IPS DF 6.9 (cell line): Measurements from ENCODE around the gene IREB2.
"Not testable (repeated sequence)": the region's sequence is repeated elsewhere in the genome, so short reads cannot be mapped to it uniquely, and the experiment has no call there.

Source experiments
- DNase-seq: peaks from one replicate; pipeline ENCODE4 v3.0.0-alpha.2; 2013; ENCODE audit warnings: low read depth, low spot score
- H3K27ac ChIP-seq: one replicate; pipeline ENCODE4 v1.5.1; 2013; ENCODE audit warnings: low read length, control low read depth
- H3K27me3 ChIP-seq: 2 replicates; pipeline ENCODE4 v1.6.1; 2013; ENCODE audit warnings: mild to moderate bottlenecking, low read length; ENCODE audit not compliant: control insufficient read depth, insufficient read depth
- H3K36me3 ChIP-seq: 2 replicates; pipeline ENCODE4 v1.6.1; 2013; ENCODE audit warnings: low read length; ENCODE audit not compliant: control insufficient read depth, insufficient read depth
- H3K4me1 ChIP-seq: 2 replicates; pipeline ENCODE4 v1.6.1; 2013; ENCODE audit warnings: low read length; ENCODE audit not compliant: control insufficient read depth, insufficient read depth
- H3K4me3 ChIP-seq: 2 replicates; pipeline ENCODE4 v1.5.1; 2013; ENCODE audit warnings: mild to moderate bottlenecking, low read length
- H3K9me3 ChIP-seq: 2 replicates; pipeline ENCODE4 v1.6.1; 2013; ENCODE audit warnings: low read length, inconsistent platforms; ENCODE audit not compliant: control insufficient read depth, insufficient read depth
- WGBS: extraction: QIAGEN DNeasy Blood & Tissue Kit; methylation state at CpG from one replicate; pipeline ENCODE4 v1.1.7; 2013; ENCODE audit warnings: mixed read lengths, missing lambda C conversion rate; ENCODE audit not compliant: insufficient read length, insufficient coverage; 5-methylcytosine and 5-hydroxymethylcytosine counted together

Gene IREB2

DNA sequence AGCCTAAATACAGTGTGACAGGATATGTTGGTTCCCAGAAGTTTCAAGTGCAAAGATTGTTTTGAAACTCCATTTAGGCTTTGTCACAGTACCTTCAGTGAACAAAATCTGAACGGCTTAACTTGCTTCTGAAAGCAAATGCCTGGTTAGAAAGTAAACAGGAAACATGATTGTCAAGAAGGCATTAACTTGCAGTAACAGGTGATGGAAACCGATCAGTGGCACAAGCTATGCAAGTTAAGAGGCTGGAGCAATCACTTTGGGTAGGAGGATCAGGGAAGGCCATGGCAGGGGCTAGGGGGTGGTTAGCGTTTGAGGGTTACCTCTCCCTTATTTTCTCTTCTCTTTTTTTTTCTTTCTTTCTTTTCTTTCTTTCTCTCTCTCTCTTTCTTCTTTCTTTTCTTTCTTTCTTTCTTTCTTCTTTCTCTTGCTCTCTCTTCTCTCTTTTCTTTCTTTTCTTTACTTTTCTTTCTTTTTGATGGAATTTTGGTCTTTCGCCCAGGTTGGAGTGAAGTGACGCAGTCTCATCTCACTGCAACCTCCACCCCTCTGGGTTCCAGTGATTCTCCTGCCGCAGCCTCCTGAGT is 71.8 kb downstream of the IREB2 start:
- Histone ChIP-seq H3K4me3 (no peak overlapping the region), H3K27me3 (no peaks in the 10 kb centered on the region; the same call in 1 of the 2 replicates), H3K27ac (no peak overlapping the region), H3K4me1 (no peaks in the 10 kb centered on the region), H3K9me3 (no peaks in the 10 kb centered on the region), H3K36me3 (no peaks in the 10 kb centered on the region)
- DNase-seq = no peak
- WGBS = no CpG with 5 or more reads among the region's 6 CpGs

DNA sequence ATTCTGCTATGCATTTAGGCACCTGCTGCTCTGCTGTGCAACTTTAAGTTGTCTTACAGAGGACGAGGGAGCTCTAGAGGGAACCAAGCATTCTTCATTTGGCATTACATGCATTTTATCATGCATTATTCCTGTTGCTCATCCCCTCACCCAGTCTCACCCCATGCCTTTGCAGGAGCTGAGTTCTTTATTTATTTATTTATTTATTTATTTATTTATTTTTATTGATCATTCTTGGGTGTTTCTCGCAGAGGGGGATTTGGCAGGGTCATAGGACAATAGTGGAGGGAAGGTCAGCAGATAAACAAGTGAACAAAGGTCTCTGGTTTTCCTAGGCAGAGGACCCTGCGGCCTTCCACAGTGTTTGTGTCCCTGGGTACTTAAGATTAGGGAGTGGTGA is 82.0 kb downstream of the IREB2 start:
- H3K4me3 ChIP-seq, DNase-seq, H3K36me3 ChIP-seq, H3K4me1 ChIP-seq, H3K27ac ChIP-seq, H3K9me3 ChIP-seq, H3K27me3 ChIP-seq: not testable (repeated sequence)
- no CpG with 5 or more reads among the region's 3 CpGs for WGBS

DNA sequence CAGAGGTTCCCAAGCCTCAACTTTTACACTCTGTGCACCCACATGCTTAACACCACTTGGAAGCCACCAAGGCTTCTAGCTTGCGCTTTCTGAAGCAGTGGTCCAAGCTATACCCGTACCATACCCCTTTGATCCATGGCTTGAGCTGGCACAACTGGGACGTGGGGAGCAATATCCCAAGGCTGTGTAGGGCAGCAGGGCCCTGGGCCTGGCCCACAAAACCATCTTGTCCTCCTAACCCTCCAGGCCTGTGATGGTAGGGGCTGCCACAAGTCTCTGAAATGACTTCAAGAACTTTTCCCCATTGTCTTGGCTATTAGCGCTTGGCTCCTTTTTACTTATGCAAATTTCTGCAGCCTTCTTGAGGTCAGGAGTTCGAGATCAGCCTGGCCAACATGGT is 86.2 kb downstream of the IREB2 start:
- Histone ChIP-seq H3K27me3 (no peaks in the 10 kb centered on the region), H3K4me1 (no peaks in the 10 kb centered on the region), H3K27ac (no peak overlapping the region), H3K36me3 (no peaks in the 10 kb centered on the region), H3K9me3 (peaks cover 1% of the 10 kb centered on the region; the same call in 1 of the 2 replicates), H3K4me3 (no peak overlapping the region)
- no CpG with 5 or more reads among the region's 5 CpGs for WGBS
- no peak for DNase-seq

DNA sequence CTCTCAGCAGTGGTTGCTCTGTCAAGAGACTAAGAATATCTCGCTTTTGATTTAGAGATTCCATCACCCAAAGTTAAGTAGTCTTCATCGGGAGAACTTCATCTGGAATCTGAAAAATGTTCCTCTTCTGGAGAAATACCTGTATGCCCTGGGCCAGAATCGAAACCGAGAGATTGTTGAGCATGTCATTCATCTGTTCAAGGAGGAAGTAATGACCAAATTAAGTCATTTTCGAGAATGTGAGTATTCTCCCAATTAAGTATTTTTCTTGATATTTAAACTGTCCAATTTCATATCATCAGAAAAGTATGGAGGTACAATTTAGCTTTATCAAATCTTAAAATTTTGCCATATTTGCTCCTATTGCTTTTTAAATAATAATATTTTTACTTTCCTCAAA is 89.3 kb downstream of the IREB2 start:
- H3K4me3 ChIP-seq = no peak overlapping the region
- H3K27ac ChIP-seq = no peak overlapping the region
- DNase-seq = no peak
- peaks cover 1% of the 10 kb centered on the region; the same call in 1 of the 2 replicates for H3K9me3 ChIP-seq
- H3K27me3 ChIP-seq = no peaks in the 10 kb centered on the region
- H3K4me1 ChIP-seq = no peaks in the 10 kb centered on the region
- WGBS = no CpG with 5 or more reads among the region's 5 CpGs
- H3K36me3 ChIP-seq = no peaks in the 10 kb centered on the region

DNA sequence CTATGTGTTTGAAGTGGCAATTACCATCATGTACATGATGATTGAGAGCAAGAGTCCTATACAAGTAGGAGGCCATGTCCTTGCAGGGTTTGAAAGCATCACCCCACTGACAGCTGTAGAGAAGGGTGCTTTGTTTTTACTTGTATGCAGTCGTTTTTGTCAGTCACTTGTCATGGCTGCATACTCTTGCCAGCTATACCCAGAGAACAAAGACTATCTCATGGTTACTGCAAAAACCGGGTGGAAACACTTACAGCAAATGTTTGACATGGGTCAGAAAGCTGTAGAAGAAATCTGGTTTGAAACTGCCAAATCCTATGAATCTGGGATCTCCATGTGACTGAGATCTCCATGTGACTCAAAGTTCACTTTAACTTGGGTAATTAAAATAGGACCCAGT is 95.3 kb downstream of the IREB2 start:
- Histone ChIP-seq H3K36me3 (no peaks in the 10 kb centered on the region), H3K27me3 (no peaks in the 10 kb centered on the region), H3K9me3 (no peaks in the 10 kb centered on the region), H3K27ac (no peak overlapping the region), H3K4me3 (no peak overlapping the region), H3K4me1 (no peaks in the 10 kb centered on the region)
- no peak for DNase-seq
- no CpG with 5 or more reads among the region's 2 CpGs for WGBS

DNA sequence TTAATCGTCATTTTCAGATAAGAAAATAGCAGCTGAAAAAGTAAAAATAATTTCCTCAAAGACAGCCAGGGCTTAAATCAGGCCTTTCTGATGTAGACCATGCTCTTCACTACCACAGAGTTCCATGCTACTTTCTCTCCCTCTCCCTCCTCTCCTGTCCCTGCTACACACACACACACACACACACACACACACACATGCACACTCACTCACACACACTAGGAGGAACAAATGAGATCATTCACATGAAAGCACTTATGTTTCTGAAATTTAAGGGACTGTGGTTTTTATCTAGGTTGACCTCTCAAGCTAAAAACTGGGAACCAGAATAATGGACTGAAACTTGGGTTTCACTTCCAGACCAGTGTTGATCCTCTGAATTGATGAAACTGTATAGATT is 98.1 kb downstream of the IREB2 start:
- Histone ChIP-seq H3K4me1 (no peaks in the 10 kb centered on the region), H3K9me3 (no peaks in the 10 kb centered on the region), H3K27me3 (no peaks in the 10 kb centered on the region), H3K4me3 (no peak overlapping the region), H3K36me3 (no peaks in the 10 kb centered on the region), H3K27ac (no peak overlapping the region)
- no CpG with 5 or more reads among the region's 1 CpG for WGBS
- no peak for DNase-seq

DNA sequence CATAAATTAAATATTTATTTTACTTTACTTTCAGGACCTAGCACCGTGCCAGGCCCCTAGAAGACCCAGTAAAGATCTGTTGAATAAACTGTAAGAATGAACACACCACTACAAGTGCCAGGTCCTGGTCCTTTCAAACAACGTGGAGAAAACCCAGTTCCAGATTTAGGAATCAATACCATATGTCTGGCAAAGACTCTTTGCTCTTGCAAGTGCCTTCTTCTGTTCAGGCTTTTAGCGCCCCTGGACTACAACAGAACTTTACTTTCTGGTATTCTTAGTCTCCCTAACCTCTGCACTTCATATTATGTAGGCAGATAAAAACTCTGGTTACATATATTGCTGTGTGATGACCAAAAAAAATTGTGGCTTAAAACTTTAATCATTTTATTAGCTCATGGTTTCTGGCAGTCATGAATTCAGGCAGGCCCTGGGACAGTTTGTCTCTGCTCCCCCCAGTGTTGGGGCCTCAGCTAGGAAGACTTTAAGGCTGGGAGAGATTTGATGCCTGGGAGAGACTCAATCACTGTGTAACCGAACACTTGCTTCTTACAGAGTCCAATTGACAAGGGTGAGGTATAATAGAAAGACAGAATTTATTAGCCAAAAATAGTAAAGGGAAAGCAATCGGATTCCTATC is 99.4 kb downstream of the IREB2 start:
- no peaks in the 10 kb centered on the region for H3K9me3 ChIP-seq
- no CpG with 5 or more reads among the region's 5 CpGs for WGBS
- H3K4me1 ChIP-seq = no peaks in the 10 kb centered on the region
- H3K36me3 ChIP-seq = no peaks in the 10 kb centered on the region
- no peak overlapping the region for H3K27ac ChIP-seq
- DNase-seq = no peak
- no peaks in the 10 kb centered on the region for H3K27me3 ChIP-seq
- H3K4me3 ChIP-seq = no peak overlapping the region

DNA sequence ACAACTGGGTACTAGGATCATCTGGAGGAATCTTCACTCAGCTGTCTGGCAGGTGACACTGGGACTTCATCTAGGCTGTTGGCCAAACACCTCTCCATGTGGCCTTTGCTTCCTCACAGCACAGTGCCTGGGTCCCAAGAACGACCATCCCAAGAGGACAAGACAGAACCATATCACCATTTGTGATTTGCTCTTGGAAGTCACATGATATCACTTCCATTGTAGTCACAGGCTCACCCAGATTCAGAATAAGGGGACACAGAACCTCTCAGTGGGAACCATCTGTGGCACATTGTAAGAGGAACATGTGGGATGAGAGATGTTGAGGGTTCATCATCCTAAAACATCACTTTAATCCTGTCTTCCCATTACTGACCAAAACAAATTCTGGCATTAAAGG is 100.3 kb downstream of the IREB2 start:
- H3K9me3 ChIP-seq = no peaks in the 10 kb centered on the region
- H3K27me3 ChIP-seq = no peaks in the 10 kb centered on the region
- no CpG with 5 or more reads among the region's 1 CpG for WGBS
- no peaks in the 10 kb centered on the region for H3K4me1 ChIP-seq
- no peak overlapping the region for H3K4me3 ChIP-seq
- H3K36me3 ChIP-seq = no peaks in the 10 kb centered on the region
- H3K27ac ChIP-seq = no peak overlapping the region
- no peak for DNase-seq

DNA sequence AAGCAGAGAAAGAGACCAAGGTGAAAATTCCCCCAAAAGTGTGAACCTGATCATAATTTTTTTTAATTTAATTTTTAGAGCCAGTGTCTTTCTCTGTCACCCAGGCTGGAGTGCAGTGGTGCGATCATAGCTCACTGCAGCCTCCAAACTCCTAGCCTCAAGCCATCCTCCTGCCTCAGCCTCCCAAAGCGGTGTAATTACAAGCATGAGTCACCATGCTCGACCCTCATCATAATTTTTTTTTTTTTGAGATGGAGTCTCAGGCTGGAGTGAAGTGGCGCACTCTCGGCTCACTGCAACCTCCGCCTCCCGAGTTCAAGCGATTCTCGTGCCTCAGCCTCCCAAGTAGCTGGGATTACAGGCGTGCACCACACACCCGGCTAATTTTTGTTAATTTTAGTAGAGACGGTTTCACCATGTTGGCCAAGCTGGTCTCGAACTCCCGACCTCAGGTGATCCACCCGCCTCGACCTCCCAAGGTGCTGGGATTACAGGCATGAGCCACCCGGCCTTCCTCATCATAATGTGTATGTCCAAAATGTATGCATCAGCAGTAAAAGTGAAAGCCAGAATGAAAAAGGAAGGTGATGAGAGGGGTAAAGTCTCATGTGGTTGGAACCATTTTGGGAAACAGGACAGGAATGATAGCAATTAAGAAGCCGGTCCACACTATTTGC is 101.6 kb downstream of the IREB2 start:
- H3K9me3 ChIP-seq, H3K4me1 ChIP-seq, H3K36me3 ChIP-seq, H3K27ac ChIP-seq, H3K27me3 ChIP-seq, DNase-seq: not testable (repeated sequence)
- WGBS = no CpG with 5 or more reads among the region's 18 CpGs
- H3K4me3 ChIP-seq = peak overlapping the region; percentile 84; the same call in 1 of the 2 replicates

DNA sequence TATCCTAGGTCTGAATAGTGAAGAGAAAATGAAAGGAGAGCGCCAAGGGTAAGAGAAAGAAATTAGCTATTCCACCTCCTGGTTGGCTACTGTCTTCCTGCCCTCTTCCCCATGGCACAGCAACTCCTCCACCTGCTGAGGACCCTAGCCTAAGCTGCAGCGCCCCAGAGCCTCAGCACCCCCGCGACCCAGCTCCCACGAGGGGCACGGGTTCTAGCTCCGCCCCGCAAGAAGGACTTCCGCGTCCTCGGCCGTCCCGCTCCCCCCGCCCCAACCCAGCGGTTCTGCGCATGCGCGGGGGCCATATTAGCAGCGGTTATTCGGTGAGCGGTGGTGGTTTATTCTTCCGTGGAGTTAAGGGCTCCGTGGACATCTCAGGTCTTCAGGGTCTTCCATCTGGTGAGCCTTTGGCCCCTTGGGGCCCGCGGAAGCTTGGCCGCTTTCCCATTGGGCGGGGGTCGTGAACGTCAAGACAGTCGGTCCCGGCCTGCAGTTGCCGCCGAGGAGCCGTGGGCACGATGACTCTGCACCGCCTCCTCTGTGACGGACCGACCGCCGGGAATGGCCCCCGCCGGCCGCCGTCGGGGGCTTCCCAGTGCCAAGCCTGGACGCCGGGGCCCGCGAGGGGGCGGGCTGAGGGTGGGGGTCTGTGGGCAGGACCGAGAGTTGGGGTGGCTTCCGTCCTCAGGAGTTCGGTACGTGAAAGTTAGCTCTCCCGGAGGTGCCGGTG is 102.3 kb downstream of the IREB2 start, which contains the start of gene PSMA4:
PSMA4 (plus strand) TSS at position 304 of the 730 bp plus-strand sequence. CDS start 1,484 bp downstream, outside the sequence.
- Histone ChIP-seq H3K4me1 (no peaks in the 10 kb centered on the region), H3K36me3 (peaks cover 2% of the 10 kb centered on the region; the same call in 1 of the 2 replicates), H3K9me3 (no peaks in the 10 kb centered on the region), H3K4me3 (peak within 1 kb of the TSS; percentile 84), H3K27me3 (no peaks in the 10 kb centered on the region), H3K27ac (no peak within 1 kb of the TSS)
- peak; percentile 33 for DNase-seq
- WGBS = no CpG with 5 or more reads among the region's 56 CpGs
